ENCODE measurements around the gene CT45A8. TPM values are rescaled to one million over a fixed set of nuclear protein-coding genes. Genes with fewer than 3 reads are reported as not detected.
"Not testable (repeated sequence)": the region's sequence is repeated elsewhere in the genome, so short reads cannot be mapped to it uniquely, and the experiment has no call there.

Gene CT45A8, protein sequence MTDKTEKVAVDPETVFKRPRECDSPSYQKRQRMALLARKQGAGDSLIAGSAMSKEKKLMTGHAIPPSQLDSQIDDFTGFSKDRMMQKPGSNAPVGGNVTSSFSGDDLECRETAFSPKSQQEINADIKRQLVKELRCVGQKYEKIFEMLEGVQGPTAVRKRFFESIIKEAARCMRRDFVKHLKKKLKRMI
- total RNA-seq, result not detected

- DNase-seq (ENCODE audit: low spot score in 2 of 2); H3K27me3 ChIP-seq; H3K27ac ChIP-seq; H3K4me3 ChIP-seq; H3K4me1 ChIP-seq; H3K9me3 ChIP-seq; H3K36me3 ChIP-seq: not testable (repeated sequence)
- WGBS, result no CpG with 5 or more reads among the region's 17 CpGs
These were observed at the start of gene CT45A8 for GRCh38 chrX:135854438-135854837. CT45A8 (minus strand) TSS chrX:135854538; CDS start chrX:135850783, 3,755 bp downstream.

DNA sequence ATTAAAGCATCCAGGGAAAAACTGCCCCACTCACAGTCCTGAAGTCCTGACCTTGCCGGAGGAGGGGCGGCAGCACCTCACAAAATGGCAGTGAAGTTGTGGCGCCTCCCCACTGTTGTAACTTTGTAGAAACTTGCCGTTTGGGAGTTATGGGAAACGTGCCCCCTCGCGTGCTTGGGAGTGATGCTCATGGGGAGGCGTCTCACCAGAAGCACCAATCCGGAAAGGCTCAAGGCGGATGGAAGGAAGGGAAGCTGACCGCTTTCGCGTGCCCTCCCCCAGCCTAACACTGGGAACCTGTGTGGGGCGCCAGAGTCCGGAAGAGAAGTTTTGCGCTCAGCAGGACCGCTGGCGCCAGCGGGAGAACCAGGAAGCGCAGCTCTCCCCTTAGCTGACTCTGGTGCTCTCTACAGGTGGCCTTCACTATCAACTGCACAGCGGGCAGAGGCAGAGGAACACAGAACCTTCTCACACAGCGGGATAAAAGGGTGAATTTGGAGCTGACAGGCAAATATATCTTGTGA lies 39.0 kb upstream of the CT45A8 start, which contains the start of the genes CT45A10 and SAGE1:
CT45A10 (minus strand) TSS at position 151 of the 524 bp plus-strand sequence. CDS start 8,100 bp downstream, outside the sequence.
SAGE1 (plus strand) TSS at position 423 of the 524 bp plus-strand sequence. CDS start 2,527 bp downstream, outside the sequence.
- Histone ChIP-seq H3K9me3 (no peaks in the 10 kb centered on the region), H3K27me3 (no peaks in the 10 kb centered on the region), H3K27ac (no peak within 1 kb of the TSS), H3K4me3 (no peak within 1 kb of the TSS), H3K4me1 (no peaks in the 10 kb centered on the region), H3K36me3 (no peaks in the 10 kb centered on the region)
- 81% methylated on average over 21 of the region's 22 CpGs for WGBS
- DNase-seq (ENCODE audit: low spot score in 2 of 2), result no peak
- no peak for TF ChIP-seq POLR2AphosphoS5 (IDR thresholded peaks at IDR 0.05)
- no peak for TF ChIP-seq CTCF (IDR thresholded peaks at IDR 0.05)
- no peak for TF ChIP-seq EP300 (IDR thresholded peaks at IDR 0.05)
- TF ChIP-seq POLR2A (IDR thresholded peaks at IDR 0.05), result no peak

GRCh38 chrX:135892781-135893180 lies 38.4 kb upstream of the CT45A8 start:
- Histone ChIP-seq H3K27me3 (no peaks in the 10 kb centered on the region), H3K4me3 (no peak overlapping the region), H3K9me3 (no peaks in the 10 kb centered on the region), H3K36me3 (no peaks in the 10 kb centered on the region), H3K4me1 (no peaks in the 10 kb centered on the region), H3K27ac (no peak overlapping the region)
- DNase-seq (ENCODE audit: low spot score in 2 of 2), result no peak
- TF ChIP-seq EP300 (IDR thresholded peaks at IDR 0.05) (no peak), POLR2A (IDR thresholded peaks at IDR 0.05) (no peak), CTCF (IDR thresholded peaks at IDR 0.05) (no peak), POLR2AphosphoS5 (IDR thresholded peaks at IDR 0.05) (no peak)
- WGBS, result 80% methylated on average over 11 of the region's 11 CpGs

DNA sequence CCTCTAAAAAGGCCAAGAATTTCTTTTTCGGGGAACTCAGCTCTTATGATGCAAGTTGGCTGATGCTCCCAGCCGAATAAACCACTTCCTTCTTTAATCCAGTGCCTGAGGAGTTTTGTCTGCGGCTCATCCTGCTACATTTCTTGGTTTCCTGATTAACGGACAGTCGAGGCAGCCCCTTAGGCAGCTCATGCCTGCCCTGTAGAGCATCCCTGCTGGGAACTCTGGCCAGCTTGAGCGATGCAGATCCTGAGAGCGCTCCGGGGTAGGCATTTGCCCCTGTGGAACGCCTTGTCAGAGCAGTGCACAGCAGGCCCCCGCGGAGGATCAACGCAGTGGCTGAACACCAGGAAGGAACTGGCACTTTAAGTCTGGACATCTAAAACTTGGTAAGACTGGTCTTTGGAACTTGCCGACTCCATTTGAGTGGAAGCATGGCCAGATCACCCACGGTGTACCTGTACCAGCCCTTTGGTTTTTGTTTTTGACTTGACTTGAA lies 35.8 kb upstream of the CT45A8 start:
- no peaks in the 10 kb centered on the region for H3K4me1 ChIP-seq
- H3K36me3 ChIP-seq, result no peaks in the 10 kb centered on the region
- H3K27ac ChIP-seq, result no peak overlapping the region
- 91% methylated on average over 14 of the region's 14 CpGs for WGBS
- DNase-seq (ENCODE audit: low spot score in 2 of 2), result no peak
- H3K27me3 ChIP-seq, result no peaks in the 10 kb centered on the region
- no peaks in the 10 kb centered on the region for H3K9me3 ChIP-seq
- H3K4me3 ChIP-seq, result no peak overlapping the region
- TF ChIP-seq EP300 (IDR thresholded peaks at IDR 0.05), result no peak
- TF ChIP-seq POLR2AphosphoS5 (IDR thresholded peaks at IDR 0.05), result no peak
- TF ChIP-seq CTCF (IDR thresholded peaks at IDR 0.05), result no peak
- TF ChIP-seq POLR2A (IDR thresholded peaks at IDR 0.05), result no peak

- WGBS, result 72% methylated on average over 8 of the region's 15 CpGs
- not testable (repeated sequence) for H3K27ac ChIP-seq; H3K4me3 ChIP-seq; DNase-seq (ENCODE audit: low spot score in 2 of 2); H3K9me3 ChIP-seq; H3K36me3 ChIP-seq; H3K4me1 ChIP-seq; H3K27me3 ChIP-seq
These were observed 34.6 kb upstream of the CT45A8 start for GRCh38 chrX:135888976-135889375.

GRCh38 chrX:135888230-135888629 lies 33.9 kb upstream of the CT45A8 start:
- not testable (repeated sequence) for H3K4me1 ChIP-seq; H3K4me3 ChIP-seq; H3K36me3 ChIP-seq; DNase-seq (ENCODE audit: low spot score in 2 of 2); H3K9me3 ChIP-seq; H3K27me3 ChIP-seq; H3K27ac ChIP-seq
- WGBS, result 89% methylated on average over 10 of the region's 18 CpGs

DNA sequence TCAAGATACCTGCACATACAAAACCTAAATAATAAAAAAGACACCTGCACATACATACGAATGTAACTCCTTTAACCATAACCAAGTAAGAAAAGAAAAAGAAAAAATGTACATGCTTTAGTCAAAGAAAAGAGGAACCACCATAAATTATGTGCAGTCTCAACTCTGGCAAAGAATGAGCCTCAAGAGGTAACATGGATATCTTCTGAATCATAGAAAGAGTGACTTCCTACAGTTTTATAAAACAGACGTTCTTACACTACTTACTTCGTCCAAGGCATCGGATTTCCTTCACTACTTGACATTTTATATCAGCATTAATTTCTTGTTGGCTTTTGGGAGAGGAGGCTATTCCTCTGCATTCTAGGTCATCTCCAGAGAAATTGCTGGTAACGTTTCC lies 28.4 kb upstream of the CT45A8 start:
- H3K27ac ChIP-seq; H3K4me1 ChIP-seq; H3K9me3 ChIP-seq; H3K36me3 ChIP-seq; DNase-seq (ENCODE audit: low spot score in 2 of 2); H3K4me3 ChIP-seq; H3K27me3 ChIP-seq: not testable (repeated sequence)
- 55% methylated on average over 5 of the region's 5 CpGs for WGBS

DNA sequence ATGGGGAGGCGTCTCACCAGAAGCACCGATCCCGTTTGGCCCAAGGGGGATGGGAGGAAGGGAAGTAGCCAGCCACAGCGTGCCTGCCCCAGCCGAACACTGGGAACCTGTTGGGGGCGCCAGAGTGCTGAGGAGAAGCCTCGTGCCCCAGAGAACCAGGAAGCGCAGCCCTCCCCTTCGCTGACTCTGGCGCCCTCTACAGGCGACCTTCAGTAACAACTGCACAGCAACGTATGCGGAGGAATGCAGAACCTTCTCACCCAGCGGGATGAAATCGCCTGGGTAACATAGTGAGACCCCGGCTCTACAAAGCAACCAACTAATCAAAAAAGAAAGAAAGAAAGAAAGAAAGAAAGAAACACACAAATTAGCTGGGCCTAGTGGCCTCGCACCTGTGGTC lies 17.4 kb upstream of the CT45A8 start, which contains the start of gene CT45A9:
CT45A9 (minus strand) TSS at position 101 of the 400 bp plus-strand sequence. CDS start 3,751 bp downstream, outside the sequence.
- not testable (repeated sequence) for DNase-seq (ENCODE audit: low spot score in 2 of 2); H3K27ac ChIP-seq; H3K4me1 ChIP-seq; H3K4me3 ChIP-seq; H3K9me3 ChIP-seq; H3K27me3 ChIP-seq; H3K36me3 ChIP-seq
- no CpG with 5 or more reads among the region's 17 CpGs for WGBS

GRCh38 chrX:135837180-135837579 lies 17.2 kb downstream of the CT45A8 start, which contains the start of gene CT45A7:
CT45A7 (minus strand) TSS chrX:135837280; CDS start chrX:135833533, 3,747 bp downstream.
- H3K9me3 ChIP-seq; H3K36me3 ChIP-seq; H3K4me1 ChIP-seq; H3K27me3 ChIP-seq; H3K4me3 ChIP-seq; DNase-seq (ENCODE audit: low spot score in 2 of 2); H3K27ac ChIP-seq: not testable (repeated sequence)
- WGBS, result no CpG with 5 or more reads among the region's 17 CpGs

GRCh38 chrX:135819912-135820311 lies 34.4 kb downstream of the CT45A8 start, which contains the start of gene CT45A2:
CT45A2 (minus strand) TSS chrX:135820012; CDS start chrX:135816265, 3,747 bp downstream.
- H3K27ac ChIP-seq; H3K9me3 ChIP-seq; H3K4me3 ChIP-seq; H3K36me3 ChIP-seq; DNase-seq (ENCODE audit: low spot score in 2 of 2); H3K4me1 ChIP-seq; H3K27me3 ChIP-seq: not testable (repeated sequence)
- WGBS, result no CpG with 5 or more reads among the region's 17 CpGs
